CD4-positive, alpha-beta T cell treated with Interleukin-2 at 100 ng/mL for 4 hours (primary cell): ENCODE measurements around the gene OPRM1.

Experiments
- DNase-seq: peaks from one replicate; pipeline ENCODE4 v3.0.0-alpha.2; 2020; ENCODE audit warnings: low spot score

OPRM1 gene

GRCh38 chr6:154284313-154284853 lies 245.3 kb downstream of the OPRM1 start:
- DNase-seq: no peak

- no peak for DNase-seq
These were observed 246.8 kb downstream of the OPRM1 start for GRCh38 chr6:154285826-154286225.

- no peak for DNase-seq
These were observed 250.9 kb downstream of the OPRM1 start for GRCh38 chr6:154289818-154290508.

- no peak for DNase-seq
These were observed 253.0 kb downstream of the OPRM1 start for GRCh38 chr6:154292066-154292465.

- DNase-seq: no peak
These were observed 253.9 kb downstream of the OPRM1 start for GRCh38 chr6:154292855-154293519.

GRCh38 chr6:154295733-154296132 lies 256.7 kb downstream of the OPRM1 start:
- DNase-seq: no peak
